CD4-positive, alpha-beta T cell treated with Interleukin-6 at 100 ng/mL for 8 hours (primary cell): ENCODE results near the gene PLEKHA6.

Source experiments
- DNase-seq: peaks from one replicate; pipeline ENCODE4 v3.0.0-alpha.2; 2020; ENCODE audit warnings: mixed read lengths, low spot score

PLEKHA6 gene

GRCh38 chr1:204190212-204191211 is 169.2 kb downstream of the PLEKHA6 start:
- no peak for DNase-seq

- DNase-seq = no peak
Measured at GRCh38 chr1:204188959-204189639, 170.6 kb downstream of the PLEKHA6 start.

- DNase-seq = no peak
Measured at GRCh38 chr1:204186597-204186996, 173.1 kb downstream of the PLEKHA6 start.

GRCh38 chr1:204181116-204181515 is 178.6 kb downstream of the PLEKHA6 start:
- DNase-seq = no peak

- DNase-seq = no peak
Measured at GRCh38 chr1:204180133-204180532, 179.6 kb downstream of the PLEKHA6 start.

GRCh38 chr1:204178487-204179281 is 181.0 kb downstream of the PLEKHA6 start:
- no peak for DNase-seq

GRCh38 chr1:204177133-204177532 is 182.6 kb downstream of the PLEKHA6 start:
- no peak for DNase-seq

GRCh38 chr1:204176049-204176448 is 183.7 kb downstream of the PLEKHA6 start:
- no peak for DNase-seq

GRCh38 chr1:204174958-204175357 is 184.8 kb downstream of the PLEKHA6 start:
- no peak for DNase-seq

- no peak for DNase-seq
Measured at GRCh38 chr1:204172404-204173029, 187.2 kb downstream of the PLEKHA6 start.

- no peak for DNase-seq
Measured at GRCh38 chr1:204171751-204172178, 188.0 kb downstream of the PLEKHA6 start.

GRCh38 chr1:204170494-204171155 is 189.1 kb downstream of the PLEKHA6 start:
- DNase-seq = no peak

GRCh38 chr1:204169858-204170257 is 189.9 kb downstream of the PLEKHA6 start:
- no peak for DNase-seq
